ENCODE data around the gene PCDH17. TPM values are rescaled to one million over a fixed set of nuclear protein-coding genes. Genes with fewer than 3 reads are reported as not detected.

The PCDH17 gene
- polyA plus RNA-seq, 1 donor (not counting 4 experiments of a cell fraction or from before 2014, with no cell fraction given), result not detected

DNA sequence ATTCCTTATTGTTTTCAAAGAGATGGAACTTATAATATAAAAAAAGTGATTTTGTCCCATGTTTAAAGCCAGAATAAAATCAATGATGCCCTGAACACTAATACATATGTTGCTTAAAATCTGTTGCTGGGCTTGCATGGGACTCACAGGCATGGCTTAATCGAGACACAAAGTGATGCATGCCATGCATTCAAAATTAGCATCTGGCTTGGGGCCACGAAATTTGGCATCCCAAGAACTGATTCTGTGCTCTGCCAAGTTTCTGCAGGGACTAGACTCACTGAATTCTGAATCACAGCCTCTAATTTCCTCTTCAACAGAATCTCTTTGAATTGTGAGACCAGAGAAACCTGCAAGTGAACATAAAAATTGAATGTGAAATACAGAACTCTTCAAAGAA lies 109.2 kb downstream of the PCDH17 start:
- dilution Hi-C loops (cut with MboI; ENCODE audit: extremely low pct_ligation_motif_present, low sequenced_read_pairs), result no loop called here
- Histone ChIP-seq H3K4me2 (ENCODE audit: control insufficient read depth, extremely low read depth, insufficient read depth, low read depth, low read length) (no peak overlapping the region), H3K9me3 (ENCODE audit: control insufficient read depth, low read depth, low read length) (no peaks in the 10 kb centered on the region), H3K79me2 (ENCODE audit: control insufficient read depth, insufficient read depth, low read length) (no peaks in the 10 kb centered on the region), H3K27me3 (ENCODE audit: control insufficient read depth, extremely low read depth, insufficient read depth, low read length) (no peaks in the 10 kb centered on the region), H3K9ac (ENCODE audit: control insufficient read depth, extremely low read depth, insufficient read depth, low read length) (no peak overlapping the region), H3K27ac (ENCODE audit: control insufficient read depth, insufficient read depth, low read length) (no peak overlapping the region), H4K20me1 (ENCODE audit: control insufficient read depth, extremely low read depth, insufficient read depth, low read length) (no peaks in the 10 kb centered on the region), H3K4me1 (ENCODE audit: control insufficient read depth, extremely low read depth, insufficient read depth, low read length) (no peaks in the 10 kb centered on the region), H3K9me1 (ENCODE audit: control insufficient read depth, extremely low read depth, insufficient read depth, low read length) (no peaks in the 10 kb centered on the region), H2AFZ (ENCODE audit: control insufficient read depth, low read length) (no peak overlapping the region), H3K4me3 (ENCODE audit: control insufficient read depth in 2 of 3, extremely low read depth in 1 of 3, insufficient read depth in 2 of 3, low read depth in 1 of 3, low read length in 3 of 3) (no peak overlapping the region), H3K36me3 (ENCODE audit: control insufficient read depth in 2 of 2, extremely low read depth in 1 of 2, insufficient read depth in 2 of 2, low read length in 2 of 2) (no peaks in the 10 kb centered on the region)
- TF ChIP-seq, protein P1, sequence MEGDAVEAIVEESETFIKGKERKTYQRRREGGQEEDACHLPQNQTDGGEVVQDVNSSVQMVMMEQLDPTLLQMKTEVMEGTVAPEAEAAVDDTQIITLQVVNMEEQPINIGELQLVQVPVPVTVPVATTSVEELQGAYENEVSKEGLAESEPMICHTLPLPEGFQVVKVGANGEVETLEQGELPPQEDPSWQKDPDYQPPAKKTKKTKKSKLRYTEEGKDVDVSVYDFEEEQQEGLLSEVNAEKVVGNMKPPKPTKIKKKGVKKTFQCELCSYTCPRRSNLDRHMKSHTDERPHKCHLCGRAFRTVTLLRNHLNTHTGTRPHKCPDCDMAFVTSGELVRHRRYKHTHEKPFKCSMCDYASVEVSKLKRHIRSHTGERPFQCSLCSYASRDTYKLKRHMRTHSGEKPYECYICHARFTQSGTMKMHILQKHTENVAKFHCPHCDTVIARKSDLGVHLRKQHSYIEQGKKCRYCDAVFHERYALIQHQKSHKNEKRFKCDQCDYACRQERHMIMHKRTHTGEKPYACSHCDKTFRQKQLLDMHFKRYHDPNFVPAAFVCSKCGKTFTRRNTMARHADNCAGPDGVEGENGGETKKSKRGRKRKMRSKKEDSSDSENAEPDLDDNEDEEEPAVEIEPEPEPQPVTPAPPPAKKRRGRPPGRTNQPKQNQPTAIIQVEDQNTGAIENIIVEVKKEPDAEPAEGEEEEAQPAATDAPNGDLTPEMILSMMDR (optimal IDR thresholded peaks at IDR 0.05 in 1 of 3, IDR thresholded peaks at IDR 0.05 in 1 of 3, conservative IDR thresholded peaks at IDR 0.05 in 1 of 3; ENCODE audit: extremely low read depth in 1 of 3, insufficient read depth in 2 of 3, low read length in 3 of 3), result no peak
- TF ChIP-seq EZH2 (IDR thresholded peaks at IDR 0.05; ENCODE audit: low read length), result no peak
- DNase-seq (ENCODE audit: low read depth, low spot score) (no peak), FAIRE-seq (no peak)

DNA sequence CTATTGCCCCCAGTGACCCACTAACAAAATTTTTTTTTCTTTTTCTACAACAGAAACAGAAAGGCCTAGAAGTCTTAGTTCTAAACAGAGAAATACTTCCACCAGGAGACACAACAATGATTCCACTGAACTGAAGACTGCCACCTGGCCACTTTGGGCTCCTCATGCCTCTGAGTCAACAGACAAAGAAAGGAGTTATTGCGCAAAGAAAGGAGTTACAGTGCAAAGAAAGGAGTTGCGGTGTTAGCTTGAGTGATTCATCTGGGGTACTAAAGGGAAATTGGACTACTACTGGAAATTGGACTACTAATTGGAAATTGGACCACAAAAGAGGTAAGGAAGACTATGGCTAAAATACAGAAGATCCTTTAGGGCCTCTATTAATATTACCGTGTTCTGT lies 116.6 kb downstream of the PCDH17 start:
- Histone ChIP-seq H2AFZ (ENCODE audit: control insufficient read depth, low read length) (no peak overlapping the region), H3K4me2 (ENCODE audit: control insufficient read depth, extremely low read depth, insufficient read depth, low read depth, low read length) (no peak overlapping the region), H3K4me1 (ENCODE audit: control insufficient read depth, extremely low read depth, insufficient read depth, low read length) (no peaks in the 10 kb centered on the region), H3K9me3 (ENCODE audit: control insufficient read depth, low read depth, low read length) (no peaks in the 10 kb centered on the region), H3K79me2 (ENCODE audit: control insufficient read depth, insufficient read depth, low read length) (no peaks in the 10 kb centered on the region), H3K4me3 (ENCODE audit: control insufficient read depth in 2 of 3, extremely low read depth in 1 of 3, insufficient read depth in 2 of 3, low read depth in 1 of 3, low read length in 3 of 3) (no peak overlapping the region), H3K27me3 (ENCODE audit: control insufficient read depth, extremely low read depth, insufficient read depth, low read length) (no peaks in the 10 kb centered on the region), H3K9ac (ENCODE audit: control insufficient read depth, extremely low read depth, insufficient read depth, low read length) (no peak overlapping the region), H3K9me1 (ENCODE audit: control insufficient read depth, extremely low read depth, insufficient read depth, low read length) (no peaks in the 10 kb centered on the region), H3K27ac (ENCODE audit: control insufficient read depth, insufficient read depth, low read length) (no peak overlapping the region), H3K36me3 (ENCODE audit: control insufficient read depth in 2 of 2, extremely low read depth in 1 of 2, insufficient read depth in 2 of 2, low read length in 2 of 2) (no peaks in the 10 kb centered on the region), H4K20me1 (ENCODE audit: control insufficient read depth, extremely low read depth, insufficient read depth, low read length) (no peaks in the 10 kb centered on the region)
- DNase-seq (ENCODE audit: low read depth, low spot score) (no peak), FAIRE-seq (no peak)
- dilution Hi-C loops (cut with MboI; ENCODE audit: extremely low pct_ligation_motif_present, low sequenced_read_pairs), result no loop called here
- TF ChIP-seq, protein P1 (optimal IDR thresholded peaks at IDR 0.05 in 1 of 3, IDR thresholded peaks at IDR 0.05 in 1 of 3, conservative IDR thresholded peaks at IDR 0.05 in 1 of 3; ENCODE audit: extremely low read depth in 1 of 3, insufficient read depth in 2 of 3, low read length in 3 of 3), result no peak
- TF ChIP-seq EZH2 (IDR thresholded peaks at IDR 0.05; ENCODE audit: low read length), result no peak

All from keratinocyte (primary cell).